ENCODE measurements around the gene HSPA1B. TPM values are rescaled to one million over a fixed set of nuclear protein-coding genes. Genes with fewer than 3 reads are reported as not detected.

HSPA1B gene
- total RNA-seq, 1 donor from 2014 or later: 65.8 TPM

DNA sequence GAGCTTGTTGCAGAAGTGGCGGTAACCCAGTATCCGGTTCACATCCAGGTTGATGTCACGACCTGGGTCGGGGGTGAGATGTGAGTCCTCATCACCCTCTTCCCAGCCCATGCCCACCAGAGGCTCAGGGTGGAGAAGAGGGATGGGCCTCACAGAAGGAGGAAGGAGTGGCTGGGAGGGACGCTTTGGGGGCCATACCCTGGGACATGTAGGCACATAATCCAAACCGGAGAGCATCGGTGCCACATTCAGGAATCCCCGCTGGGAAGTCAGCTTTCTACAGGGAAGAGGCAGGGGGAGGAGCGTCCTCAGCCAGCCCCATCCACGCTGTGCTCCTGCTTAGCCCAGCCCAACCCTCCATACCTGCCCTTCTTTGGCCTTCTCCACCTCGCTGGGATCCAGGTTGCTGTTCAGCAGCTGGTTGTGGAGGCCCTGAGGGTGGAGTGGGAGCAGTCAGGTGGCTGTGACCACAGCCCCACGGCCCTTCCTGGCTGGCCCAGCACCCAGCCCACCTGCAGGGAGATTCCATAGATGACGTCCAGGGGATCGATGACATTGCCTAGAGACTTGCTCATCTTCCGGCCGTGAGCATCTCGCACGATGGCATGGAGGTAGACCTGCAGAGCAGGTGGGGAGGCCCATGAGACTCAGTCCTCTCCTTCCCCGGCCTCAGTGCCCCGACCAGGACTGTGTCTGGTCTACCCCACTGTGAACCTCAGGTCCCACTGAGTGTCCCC, 46.9 kb upstream of the HSPA1B start:
- H3K27ac Mint-ChIP-seq (ENCODE audit: unreplicated experiment): no peak overlapping the region
- TF ChIP-seq, protein P1, sequence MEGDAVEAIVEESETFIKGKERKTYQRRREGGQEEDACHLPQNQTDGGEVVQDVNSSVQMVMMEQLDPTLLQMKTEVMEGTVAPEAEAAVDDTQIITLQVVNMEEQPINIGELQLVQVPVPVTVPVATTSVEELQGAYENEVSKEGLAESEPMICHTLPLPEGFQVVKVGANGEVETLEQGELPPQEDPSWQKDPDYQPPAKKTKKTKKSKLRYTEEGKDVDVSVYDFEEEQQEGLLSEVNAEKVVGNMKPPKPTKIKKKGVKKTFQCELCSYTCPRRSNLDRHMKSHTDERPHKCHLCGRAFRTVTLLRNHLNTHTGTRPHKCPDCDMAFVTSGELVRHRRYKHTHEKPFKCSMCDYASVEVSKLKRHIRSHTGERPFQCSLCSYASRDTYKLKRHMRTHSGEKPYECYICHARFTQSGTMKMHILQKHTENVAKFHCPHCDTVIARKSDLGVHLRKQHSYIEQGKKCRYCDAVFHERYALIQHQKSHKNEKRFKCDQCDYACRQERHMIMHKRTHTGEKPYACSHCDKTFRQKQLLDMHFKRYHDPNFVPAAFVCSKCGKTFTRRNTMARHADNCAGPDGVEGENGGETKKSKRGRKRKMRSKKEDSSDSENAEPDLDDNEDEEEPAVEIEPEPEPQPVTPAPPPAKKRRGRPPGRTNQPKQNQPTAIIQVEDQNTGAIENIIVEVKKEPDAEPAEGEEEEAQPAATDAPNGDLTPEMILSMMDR (IDR thresholded peaks at IDR 0.05): no peak
- H3K27me3 Mint-ChIP-seq (ENCODE audit: unreplicated experiment): no peaks in the 10 kb centered on the region

DNA sequence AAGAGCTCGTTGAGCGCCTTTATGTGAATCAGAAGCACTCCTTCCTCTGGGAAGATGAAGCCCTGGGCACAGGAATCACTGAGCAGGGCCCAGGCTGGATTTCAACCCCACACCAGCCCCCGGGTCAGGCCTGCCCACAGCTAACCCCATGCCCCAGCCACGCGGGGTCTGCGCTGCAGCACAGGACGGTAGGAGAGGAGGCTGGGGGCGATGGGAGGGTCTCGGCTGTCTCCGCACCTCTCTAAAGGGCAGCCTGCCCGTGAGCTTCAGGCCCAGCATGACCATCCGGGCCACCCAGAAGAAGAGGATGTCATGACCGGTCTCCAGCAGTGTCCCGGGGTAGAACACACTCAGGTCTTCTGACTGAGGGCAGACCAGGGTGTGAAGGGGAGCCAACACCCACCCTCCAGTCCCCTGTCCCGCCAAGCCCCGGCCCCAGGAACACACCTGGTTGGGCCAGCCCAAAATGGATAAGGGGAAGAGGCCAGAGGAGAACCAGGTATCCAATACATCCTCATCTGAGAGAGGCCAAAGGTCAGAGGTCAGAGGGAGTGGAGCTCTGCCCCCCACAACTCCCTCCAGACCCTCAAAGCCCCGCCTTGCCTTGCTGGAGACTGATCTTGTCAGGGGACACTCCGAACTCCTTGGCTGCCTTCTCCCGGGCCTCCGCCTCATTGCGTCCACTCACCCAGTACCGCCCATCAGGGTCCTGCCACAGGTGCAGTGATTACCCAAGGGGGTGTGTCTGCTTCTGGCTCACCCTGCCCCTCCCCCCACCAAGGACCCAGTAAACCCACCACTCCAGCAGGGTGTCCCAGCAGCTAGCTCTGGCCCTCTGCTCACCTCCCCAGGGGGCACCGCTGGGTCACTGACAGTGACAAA, 46.1 kb upstream of the HSPA1B start:
- TF ChIP-seq, protein P1 (IDR thresholded peaks at IDR 0.05): no peak
- no peak overlapping the region for H3K4me3 Mint-ChIP-seq (ENCODE audit: unreplicated experiment)
- H3K36me3 Mint-ChIP-seq (ENCODE audit: unreplicated experiment): peaks cover 16% of the 10 kb centered on the region
- no peaks in the 10 kb centered on the region for H3K9me3 Mint-ChIP-seq (ENCODE audit: unreplicated experiment)
- H3K27ac Mint-ChIP-seq (ENCODE audit: unreplicated experiment): no peak overlapping the region
- DNase-seq (ENCODE audit: extremely low spot score, unreplicated experiment): no peak
- no peaks in the 10 kb centered on the region for H3K27me3 Mint-ChIP-seq (ENCODE audit: unreplicated experiment)
- peaks cover 9% of the 10 kb centered on the region for H3K4me1 Mint-ChIP-seq (ENCODE audit: unreplicated experiment)

More for the DNA sequence above, 46.9 kb upstream of the HSPA1B start:
- Mint-ChIP-seq H3K9me3 (ENCODE audit: unreplicated experiment) (no peaks in the 10 kb centered on the region), H3K4me1 (ENCODE audit: unreplicated experiment) (peaks cover 9% of the 10 kb centered on the region), H3K4me3 (ENCODE audit: unreplicated experiment) (no peak overlapping the region), H3K36me3 (ENCODE audit: unreplicated experiment) (peaks cover 16% of the 10 kb centered on the region)
- DNase-seq (ENCODE audit: extremely low spot score, unreplicated experiment): no peak

DNA sequence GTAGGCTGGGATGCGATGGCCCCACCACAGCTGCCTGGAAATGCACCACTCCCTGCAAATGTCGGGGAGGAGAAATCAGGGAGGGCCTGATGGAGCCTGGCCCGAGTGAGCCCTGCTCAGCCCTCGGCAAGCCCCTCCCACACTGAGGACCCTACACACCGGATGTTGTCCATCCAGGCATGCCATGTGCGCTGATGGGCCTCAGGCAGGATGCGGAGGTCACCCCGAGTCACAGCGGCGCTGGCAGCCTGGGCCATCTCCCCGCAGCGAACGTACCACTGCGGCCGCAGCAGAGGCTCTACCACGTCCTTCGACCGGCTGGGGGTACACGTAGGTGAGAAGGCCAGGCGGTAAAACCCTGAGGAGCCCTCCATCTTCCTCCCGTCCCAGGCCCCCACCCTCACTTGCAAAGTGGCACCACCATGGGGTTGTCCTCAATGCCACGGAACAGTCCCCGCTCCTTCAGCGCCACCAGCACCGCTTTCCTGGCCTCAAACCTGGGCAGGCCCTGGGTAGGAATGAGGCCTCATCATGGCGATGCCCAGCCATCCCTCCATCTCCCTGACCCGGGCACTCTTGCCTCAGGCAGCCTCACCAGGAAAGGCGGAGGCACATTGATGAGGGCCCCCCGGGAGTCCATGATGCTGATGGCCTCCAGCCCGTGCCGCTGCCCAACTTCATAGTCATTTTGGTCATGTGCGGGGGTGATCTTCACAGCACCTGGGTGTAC, 45.2 kb upstream of the HSPA1B start:
- no peak overlapping the region for H3K4me3 Mint-ChIP-seq (ENCODE audit: unreplicated experiment)
- TF ChIP-seq, protein P1 (IDR thresholded peaks at IDR 0.05): no peak
- no peaks in the 10 kb centered on the region for H3K9me3 Mint-ChIP-seq (ENCODE audit: unreplicated experiment)
- no peaks in the 10 kb centered on the region for H3K27me3 Mint-ChIP-seq (ENCODE audit: unreplicated experiment)
- DNase-seq (ENCODE audit: extremely low spot score, unreplicated experiment): no peak
- H3K27ac Mint-ChIP-seq (ENCODE audit: unreplicated experiment): no peak overlapping the region
- H3K4me1 Mint-ChIP-seq (ENCODE audit: unreplicated experiment): peaks cover 6% of the 10 kb centered on the region
- peaks cover 16% of the 10 kb centered on the region for H3K36me3 Mint-ChIP-seq (ENCODE audit: unreplicated experiment)

DNA sequence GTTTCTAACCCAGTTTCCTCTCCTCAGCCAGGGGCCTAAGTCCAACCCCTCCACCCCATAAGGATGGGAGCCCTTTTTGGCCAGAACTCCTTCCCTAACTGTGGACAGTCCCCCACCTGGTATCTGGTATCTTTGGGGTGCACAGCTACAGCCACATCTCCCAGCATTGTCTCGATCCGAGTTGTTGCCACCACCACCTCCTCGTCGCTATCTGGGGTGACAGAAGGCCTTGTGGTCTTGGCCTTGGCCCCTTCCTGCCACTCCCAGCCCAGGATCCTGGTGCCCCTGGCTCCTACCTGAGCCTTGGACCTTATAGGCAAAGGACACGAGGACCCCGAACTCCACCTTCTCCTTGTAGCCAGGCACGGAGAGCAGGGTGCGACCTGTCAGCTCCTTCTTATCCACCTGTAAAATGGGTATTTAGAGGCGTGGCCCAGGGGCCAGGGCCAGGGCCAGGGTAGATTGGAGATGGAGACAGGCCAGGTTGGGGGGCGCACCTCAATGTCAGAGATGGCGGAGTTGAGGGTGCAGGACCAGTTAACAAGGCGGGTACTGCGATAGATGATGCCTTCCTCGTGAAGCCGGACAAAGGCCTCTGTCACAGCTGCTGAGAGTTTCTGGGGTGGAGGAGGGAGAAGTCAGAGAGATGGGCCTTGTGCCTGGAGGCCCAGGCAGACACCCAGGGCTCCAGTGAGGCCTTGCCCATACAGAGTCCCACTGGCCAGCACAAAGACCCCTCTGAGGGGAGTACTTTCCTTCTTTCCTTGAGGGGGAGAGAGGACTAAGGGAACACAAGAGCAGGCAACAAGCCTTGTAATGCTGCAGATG, 43.2 kb upstream of the HSPA1B start:
- H3K4me3 Mint-ChIP-seq (ENCODE audit: unreplicated experiment): no peak overlapping the region
- TF ChIP-seq, protein P1 (IDR thresholded peaks at IDR 0.05): no peak
- H3K27me3 Mint-ChIP-seq (ENCODE audit: unreplicated experiment): no peaks in the 10 kb centered on the region
- H3K9me3 Mint-ChIP-seq (ENCODE audit: unreplicated experiment): no peaks in the 10 kb centered on the region
- peaks cover 16% of the 10 kb centered on the region for H3K36me3 Mint-ChIP-seq (ENCODE audit: unreplicated experiment)
- DNase-seq (ENCODE audit: extremely low spot score, unreplicated experiment): no peak
- no peaks in the 10 kb centered on the region for H3K4me1 Mint-ChIP-seq (ENCODE audit: unreplicated experiment)
- no peak overlapping the region for H3K27ac Mint-ChIP-seq (ENCODE audit: unreplicated experiment)
